OCI-LY1 (cell line): ENCODE data around the gene CCR8.

Experiments used
- H2AFZ ChIP-seq: fragments of 200-600 bp; sonication (generic), shearing (Covaris generic); 2 replicates; pipeline ENCODE4 v1.6.0; 2014; ENCODE audit warnings: antibody characterized with exemption, mild to moderate bottlenecking, low read length
- H3F3A ChIP-seq: fragments of 200-600 bp; sonication (generic), shearing (Covaris generic); 2 replicates; pipeline ENCODE4 v1.6.0; 2014; ENCODE audit warnings: mild to moderate bottlenecking, antibody characterized with exemption, low read length, moderate library complexity; ENCODE audit not compliant: insufficient read depth
- H3K27ac ChIP-seq: fragments of 200-600 bp; sonication (generic); 2 replicates; pipeline ENCODE4 v1.5.1; 2014; ENCODE audit warnings: low read length, mixed run types, mild to moderate bottlenecking, low read depth; ENCODE audit not compliant: poor library complexity, severe bottlenecking
- H3K27me3 ChIP-seq: fragments of 200-600 bp; sonication (generic); 2 replicates; pipeline ENCODE4 v1.6.0; 2014; ENCODE audit warnings: antibody characterized with exemption, mild to moderate bottlenecking, low read length, moderate library complexity; ENCODE audit not compliant: insufficient read depth
- H3K36me3 ChIP-seq: fragments of 200-600 bp; sonication (generic); 2 replicates; pipeline ENCODE4 v1.6.1; 2014; ENCODE audit warnings: mild to moderate bottlenecking, antibody characterized with exemption, low read length, moderate library complexity, mixed read lengths; ENCODE audit not compliant: insufficient read depth
- H3K4me1 ChIP-seq: fragments of 200-600 bp; sonication (generic); 2 replicates; pipeline ENCODE4 v1.5.1; 2014; ENCODE audit warnings: mild to moderate bottlenecking, low read length, moderate library complexity; ENCODE audit not compliant: insufficient read depth, severe bottlenecking
- H3K4me2 ChIP-seq: fragments of 200-600 bp; sonication (generic), shearing (Covaris generic); 2 replicates; pipeline ENCODE4 v1.6.1; 2014; ENCODE audit warnings: low read length
- H3K4me3 ChIP-seq: fragments of 200-600 bp; sonication (generic); 2 replicates; pipeline ENCODE4 v1.5.1; 2014; ENCODE audit warnings: low read length, low read depth, mild to moderate bottlenecking, mixed read lengths; ENCODE audit not compliant: poor library complexity, severe bottlenecking
- H3K79me2 ChIP-seq: fragments of 200-600 bp; shearing (Covaris generic); 2 replicates; pipeline ENCODE4 v1.6.1; 2016; ENCODE audit warnings: mixed run types, low read length, mixed read lengths; ENCODE audit not compliant: insufficient read depth
- H3K9ac ChIP-seq: fragments of 200-600 bp; sonication (generic), shearing (Covaris generic); 2 replicates; pipeline ENCODE4 v1.6.1; 2014; ENCODE audit warnings: mild to moderate bottlenecking, low read length, mixed read lengths
- H3K9me2 ChIP-seq: fragments of 200-600 bp; sonication (generic), shearing (Covaris generic); 2 replicates; pipeline ENCODE4 v1.6.1; 2014; ENCODE audit warnings: low read depth, mild to moderate bottlenecking, low read length, mixed read lengths
- H3K9me3 ChIP-seq: fragments of 200-600 bp; shearing (Covaris generic); 2 replicates; pipeline ENCODE4 v1.6.1; 2014; ENCODE audit warnings: low read length, mixed read lengths
- H4K20me1 ChIP-seq: fragments of 200-600 bp; sonication (generic), shearing (Covaris generic); 2 replicates; pipeline ENCODE4 v1.6.0; 2016; ENCODE audit warnings: mild to moderate bottlenecking, low read length; ENCODE audit not compliant: insufficient read depth
- EZH2 ChIP-seq: fragments of 200-600 bp; sonication (generic), shearing (Covaris generic); IDR thresholded peaks from 2 replicates; pipeline ENCODE4 v1.8.0; 2017; ENCODE audit warnings: borderline replicate concordance, mixed run types, mild to moderate bottlenecking, antibody characterized with exemption, low read length, moderate library complexity, mixed read lengths

CCR8 gene

DNA sequence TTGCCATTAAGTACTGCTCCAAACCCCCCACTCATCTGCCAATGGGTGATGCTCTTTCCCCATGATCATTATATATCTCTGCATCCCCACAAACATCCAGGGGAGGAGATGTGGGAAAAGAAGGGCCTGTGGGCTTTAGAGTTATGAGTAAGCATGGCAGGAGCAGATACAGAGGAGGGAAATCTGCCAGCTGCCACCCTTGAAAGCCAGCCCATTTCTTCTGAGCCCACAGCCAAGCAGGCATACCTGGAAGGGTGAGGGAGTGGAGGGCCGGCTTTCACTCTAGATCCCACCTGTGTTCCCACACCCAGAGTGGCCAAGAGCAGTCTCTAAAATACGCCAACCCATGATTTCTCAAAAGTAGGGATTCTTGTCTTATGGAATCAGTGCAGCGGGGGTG lies 51.9 kb downstream of the CCR8 start:
- Histone ChIP-seq H3F3A (no peaks in the 10 kb centered on the region), H3K4me1 (peaks cover 31% of the 10 kb centered on the region), H3K36me3 (no peaks in the 10 kb centered on the region), H3K27ac (no peak overlapping the region), H4K20me1 (no peaks in the 10 kb centered on the region), H3K9me2 (no peaks in the 10 kb centered on the region), H2AFZ (no peak overlapping the region), H3K4me2 (no peak overlapping the region), H3K9me3 (no peaks in the 10 kb centered on the region), H3K79me2 (peaks cover 21% of the 10 kb centered on the region), H3K9ac (no peak overlapping the region), H3K4me3 (no peak overlapping the region), H3K27me3 (no peaks in the 10 kb centered on the region)
- no peak for TF ChIP-seq EZH2
